Femur (tissue), 1 donor: ENCODE measurements around the gene DHPS.
"Not testable (repeated sequence)": the region's sequence is repeated elsewhere in the genome, so short reads cannot be mapped to it uniquely, and the experiment has no call there.

Source experiments
- DNase-seq: peaks from one replicate; pipeline ENCODE4 v3.0.0-alpha.2; 2017

DHPS gene

DNA sequence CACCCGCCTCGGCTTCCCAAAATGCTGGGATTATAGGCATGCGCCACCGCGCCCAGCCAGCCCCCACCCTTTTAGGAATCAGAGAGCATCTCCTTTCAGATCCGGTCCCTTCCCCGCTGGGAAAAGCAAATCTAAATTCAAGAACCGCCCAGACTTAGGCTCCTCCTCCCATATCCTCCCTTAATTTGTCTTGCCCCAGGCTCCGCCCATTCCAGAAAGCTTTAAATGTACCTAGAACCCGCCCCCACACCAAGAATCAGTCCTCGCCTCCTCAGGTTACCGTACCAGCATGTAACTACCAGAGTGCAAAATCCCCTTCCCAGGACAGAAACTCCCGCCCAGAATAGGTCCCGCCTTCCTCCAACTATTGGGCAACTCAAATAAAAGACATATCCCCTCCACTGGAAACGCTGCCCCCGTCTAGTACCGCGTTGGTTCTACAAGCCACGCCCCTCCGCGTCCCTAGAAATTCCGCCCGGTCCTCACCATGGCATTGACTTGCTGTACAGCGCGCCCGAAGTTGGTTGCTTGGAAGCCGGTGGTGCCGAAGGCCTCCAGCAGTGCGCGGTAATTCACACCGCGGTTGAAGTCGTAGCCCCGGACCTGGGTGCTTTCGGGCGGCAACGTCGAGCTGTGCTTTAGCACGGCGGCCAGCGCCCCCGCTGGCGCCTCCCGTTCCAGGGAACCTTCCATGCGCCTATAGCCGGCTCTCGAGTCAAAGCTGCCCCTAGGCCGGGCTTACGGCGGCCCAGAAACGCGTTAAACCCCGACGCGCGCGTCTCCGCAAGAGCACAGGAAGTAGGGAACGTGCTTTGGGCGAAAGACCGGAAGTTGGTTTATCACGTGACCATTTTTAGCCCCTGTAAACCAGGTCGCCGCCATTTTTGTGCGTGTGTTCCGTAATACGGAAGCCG, at the start of gene DHPS:
Gene DHPS (minus strand): TSS at position 807 of the 914 bp plus-strand sequence. CDS start 114 bp downstream, at position 693.
- peak; percentile 96 for DNase-seq

DNA sequence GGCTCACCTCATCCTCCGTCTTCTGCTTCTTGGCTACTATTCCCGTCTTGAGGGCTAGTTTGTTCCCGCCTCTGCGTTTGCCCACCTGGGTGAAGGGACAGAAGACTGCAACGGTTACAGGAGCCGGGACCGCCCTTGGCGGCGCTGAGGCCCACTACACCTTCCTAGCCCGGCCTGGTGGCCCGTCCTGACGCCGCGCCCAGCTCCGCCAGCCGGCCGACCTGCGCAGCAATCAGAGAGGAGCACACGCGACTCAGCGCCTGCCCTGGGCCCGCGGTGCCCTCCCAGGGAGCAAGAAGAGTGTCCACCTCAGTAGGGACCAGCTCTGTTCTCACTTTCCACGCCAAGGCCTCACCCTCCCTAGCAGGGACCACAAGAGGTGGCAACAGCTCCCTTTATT, 49.7 kb upstream of the DHPS start:
- DNase-seq = no peak

DNA sequence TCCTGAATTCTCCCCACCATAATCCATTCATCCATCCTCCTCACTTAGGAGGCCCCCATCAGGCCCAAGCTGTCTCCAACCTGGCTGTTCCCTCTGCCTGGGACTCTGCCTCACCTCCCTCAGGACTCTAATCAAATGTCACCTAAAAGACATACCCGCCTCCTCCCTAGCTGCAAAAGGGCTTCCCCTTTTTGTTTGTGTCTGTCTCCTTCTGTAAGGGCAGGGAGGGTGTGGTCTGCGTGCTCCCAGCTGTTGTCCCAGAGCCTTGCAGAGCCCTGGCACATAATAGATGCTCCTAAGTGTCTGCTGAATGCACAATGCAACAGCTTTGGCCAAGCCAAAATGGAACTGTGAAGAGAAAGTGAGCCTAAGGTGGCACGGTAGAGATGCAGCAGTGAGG, 48.4 kb upstream of the DHPS start:
- DNase-seq = no peak

DNA sequence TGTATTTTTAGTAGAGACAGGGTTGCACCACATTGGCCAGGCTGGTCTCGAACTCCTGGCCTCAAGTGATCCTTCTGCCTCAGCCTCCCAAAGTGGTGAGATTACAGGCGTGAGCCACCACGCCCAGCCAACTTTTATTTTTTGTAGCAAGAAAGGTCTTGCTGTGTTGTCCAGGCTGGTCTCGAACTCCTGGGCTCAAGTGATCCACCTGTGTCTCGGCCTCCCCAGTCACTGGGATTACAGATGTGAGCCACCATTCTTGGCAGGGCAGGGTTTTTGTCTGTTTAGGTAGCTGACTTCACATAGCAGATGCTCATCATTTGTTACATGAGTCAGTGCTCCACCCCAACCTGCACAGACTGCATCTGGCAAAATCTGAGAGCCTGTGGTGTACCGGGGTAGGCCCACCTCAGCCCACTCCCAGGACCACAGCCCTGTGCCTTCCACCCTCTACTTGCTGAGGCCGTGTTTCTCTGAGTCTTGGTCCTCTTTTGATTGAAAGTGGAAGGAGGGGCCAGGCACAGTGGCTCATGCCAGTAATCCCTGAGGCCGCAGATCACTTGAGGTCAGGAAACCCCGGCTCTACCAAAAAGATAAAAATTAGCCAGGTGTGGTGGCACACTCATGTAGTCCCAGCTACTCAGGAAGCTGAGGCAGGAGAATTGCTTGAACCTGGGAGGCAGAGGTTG, 46.2 kb upstream of the DHPS start:
- no peak for DNase-seq

DNA sequence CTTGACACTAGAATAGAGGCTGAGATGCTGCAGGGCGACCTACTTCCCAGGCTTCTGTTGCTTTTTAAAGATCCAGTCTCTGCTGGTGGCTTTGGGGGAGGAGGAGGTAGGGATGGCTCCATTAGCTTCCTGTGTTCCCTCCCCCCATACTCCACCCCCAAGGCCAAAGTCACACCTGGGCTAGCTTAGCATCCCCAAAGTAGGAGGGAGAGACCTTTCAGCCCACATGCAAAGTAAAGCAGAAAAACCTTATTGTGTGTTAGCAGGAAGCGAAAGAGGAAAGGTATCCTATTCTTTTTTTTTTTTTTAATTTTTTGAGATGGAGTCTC, 45.3 kb upstream of the DHPS start:
- no peak for DNase-seq

DNA sequence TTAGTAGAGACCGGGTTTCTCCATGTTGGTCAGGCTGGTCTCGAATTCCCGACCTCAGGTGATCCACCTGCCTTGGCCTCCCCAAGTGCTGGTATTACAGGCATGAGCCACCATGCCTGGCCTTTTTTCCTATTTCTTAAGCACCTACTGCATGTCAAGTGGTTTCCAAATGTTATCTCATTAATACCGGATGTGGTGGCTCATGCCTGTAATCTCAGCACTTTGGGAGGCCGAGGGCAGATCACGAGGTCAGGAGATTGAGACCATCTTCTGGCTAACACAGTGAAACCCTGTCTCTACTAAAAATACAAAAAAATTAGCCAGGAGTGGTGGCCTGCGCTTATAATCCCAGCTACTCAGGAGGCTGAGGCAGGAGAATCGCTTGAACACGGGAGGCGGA, 43.9 kb upstream of the DHPS start:
- not testable (repeated sequence) for DNase-seq

DNA sequence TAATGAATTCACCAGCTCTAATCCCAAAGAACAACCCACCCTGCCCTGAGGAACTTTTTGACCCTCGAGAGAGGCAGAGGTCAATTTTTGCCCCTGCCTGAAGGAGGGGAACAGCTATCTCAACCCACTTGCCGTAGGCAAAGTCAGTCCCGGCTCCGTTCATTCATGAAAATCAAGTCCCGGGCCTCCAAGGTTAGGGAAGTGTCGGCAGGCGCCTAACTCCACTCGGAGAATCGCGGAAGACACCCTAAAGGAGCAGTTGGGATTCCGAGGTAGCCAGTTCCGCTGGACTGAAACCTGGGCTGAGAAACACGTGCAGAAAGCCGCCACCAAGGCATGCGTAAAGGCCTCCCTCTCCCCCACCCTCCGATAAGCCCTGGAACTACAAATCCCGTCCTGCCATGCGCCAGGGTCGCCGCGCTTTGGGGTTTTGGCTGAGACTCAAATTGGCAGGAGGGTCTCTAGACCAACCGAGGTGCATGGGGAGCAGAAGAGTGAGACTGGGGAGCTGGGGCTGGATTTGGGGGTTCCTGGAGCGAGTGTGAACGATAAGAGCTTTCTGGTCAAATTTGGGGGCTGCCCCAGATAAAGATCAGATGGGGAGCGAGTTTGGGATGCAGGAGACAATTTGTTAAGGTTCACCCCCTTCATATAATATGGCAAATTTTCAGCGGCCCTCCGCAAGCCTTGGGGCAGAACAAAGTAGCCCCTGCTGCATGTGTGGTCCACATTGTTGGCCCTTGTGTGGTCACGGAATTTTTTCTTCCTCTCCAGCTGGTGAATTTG, 42.2 kb upstream of the DHPS start, which contains the start of gene TNPO2:
Gene TNPO2 (minus strand): TSS at position 292 of the 786 bp plus-strand sequence. CDS start 2,955 bp downstream, outside the sequence.
- DNase-seq = peak; percentile 77

DNA sequence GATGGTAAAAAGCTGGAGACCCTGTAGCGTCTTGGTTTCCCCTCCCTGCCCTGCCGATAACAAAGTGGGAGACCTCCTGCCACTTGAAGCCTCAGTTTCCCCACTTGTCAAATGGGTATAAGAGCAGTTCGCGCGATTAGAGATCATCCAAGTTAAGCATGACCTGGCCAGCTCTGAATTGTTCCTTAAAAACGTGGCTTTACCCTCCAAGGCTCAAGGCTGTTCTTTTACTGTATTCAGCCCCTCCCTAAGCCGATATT, 41.6 kb upstream of the DHPS start:
- no peak for DNase-seq

DNA sequence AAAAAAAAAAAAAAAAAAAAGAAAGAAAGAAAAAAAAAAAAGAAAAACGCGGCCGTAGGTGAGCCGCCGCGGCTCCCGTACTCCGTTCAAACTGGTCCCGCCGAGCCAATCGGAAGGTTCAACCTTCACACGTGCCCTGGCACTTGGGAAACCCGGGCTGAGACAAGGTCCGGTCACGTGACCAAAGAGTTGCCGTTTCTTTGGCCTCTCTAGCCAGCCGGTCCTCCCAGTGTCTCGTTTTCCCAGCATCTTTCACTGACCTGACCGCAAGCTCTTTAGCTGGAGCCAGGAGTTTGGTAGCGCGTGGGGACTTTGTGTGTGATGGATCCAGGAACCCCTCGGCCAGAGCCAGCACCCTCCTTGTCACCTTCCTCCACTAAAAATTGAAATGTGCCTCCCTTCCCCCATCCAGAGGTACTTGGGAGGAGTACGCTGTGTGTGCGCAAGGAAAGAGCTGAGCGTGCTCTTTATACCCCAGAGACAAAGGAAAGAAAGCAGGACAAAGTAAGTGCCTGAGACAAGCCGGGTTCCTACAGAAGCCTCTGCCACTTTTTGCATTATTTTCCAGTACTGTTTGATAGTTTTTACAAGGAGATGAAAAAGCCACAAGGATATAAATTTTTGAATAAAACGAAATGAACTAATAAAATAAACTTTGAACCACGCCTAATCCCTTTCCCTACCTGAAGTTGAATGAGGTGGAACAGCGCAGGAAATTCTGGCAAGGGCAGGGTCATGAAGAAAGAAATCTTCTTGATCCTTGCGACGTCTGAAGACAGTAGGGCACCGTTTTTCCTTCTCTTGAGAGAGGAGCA, 41.1 kb upstream of the DHPS start:
- peak; percentile 98 for DNase-seq

DNA sequence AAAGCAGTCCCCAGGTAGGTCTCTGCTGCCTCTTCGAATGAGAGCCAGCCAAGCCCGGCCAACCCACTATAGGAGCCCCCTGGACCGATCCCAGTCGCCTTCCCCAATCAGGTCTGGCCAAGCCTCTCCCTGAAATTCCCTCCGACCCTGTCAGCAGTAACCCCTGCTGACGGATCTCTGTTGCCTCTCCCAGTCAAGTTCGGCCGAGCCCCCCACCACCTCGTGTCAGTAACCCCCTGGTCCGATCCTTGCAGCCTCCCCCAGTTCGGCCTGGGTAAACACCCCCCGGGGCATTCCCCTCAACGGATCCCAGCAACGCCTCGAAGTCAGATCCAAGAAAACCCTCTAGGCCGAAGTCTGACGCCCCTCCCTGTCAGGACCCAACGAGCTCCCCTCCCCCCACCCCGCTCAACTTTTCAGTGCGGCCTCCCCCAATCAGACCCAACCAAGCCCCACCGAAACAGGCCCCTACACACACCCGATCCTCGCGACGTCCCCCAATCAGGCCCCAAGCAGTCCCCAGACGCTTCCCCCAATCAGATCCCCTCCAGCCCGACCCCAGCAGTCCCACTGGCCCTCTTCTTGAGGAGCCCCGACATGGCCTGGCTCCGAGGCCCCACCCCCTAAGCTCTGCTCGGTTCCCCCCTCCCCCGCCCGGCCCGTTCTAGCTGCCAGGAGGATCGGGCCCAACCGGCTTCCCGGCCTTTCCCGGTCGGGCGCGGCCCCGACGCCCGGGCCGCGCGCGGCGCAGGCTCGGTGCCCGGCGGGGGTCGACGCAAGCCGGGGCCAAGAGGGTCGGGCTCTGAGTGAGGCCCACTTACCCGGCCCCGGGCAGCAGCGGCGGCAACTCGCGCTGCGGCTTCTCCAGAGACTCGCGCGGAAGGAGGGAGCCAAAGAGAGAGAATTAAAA, 40.2 kb upstream of the DHPS start:
- peak; percentile 87 for DNase-seq

DNA sequence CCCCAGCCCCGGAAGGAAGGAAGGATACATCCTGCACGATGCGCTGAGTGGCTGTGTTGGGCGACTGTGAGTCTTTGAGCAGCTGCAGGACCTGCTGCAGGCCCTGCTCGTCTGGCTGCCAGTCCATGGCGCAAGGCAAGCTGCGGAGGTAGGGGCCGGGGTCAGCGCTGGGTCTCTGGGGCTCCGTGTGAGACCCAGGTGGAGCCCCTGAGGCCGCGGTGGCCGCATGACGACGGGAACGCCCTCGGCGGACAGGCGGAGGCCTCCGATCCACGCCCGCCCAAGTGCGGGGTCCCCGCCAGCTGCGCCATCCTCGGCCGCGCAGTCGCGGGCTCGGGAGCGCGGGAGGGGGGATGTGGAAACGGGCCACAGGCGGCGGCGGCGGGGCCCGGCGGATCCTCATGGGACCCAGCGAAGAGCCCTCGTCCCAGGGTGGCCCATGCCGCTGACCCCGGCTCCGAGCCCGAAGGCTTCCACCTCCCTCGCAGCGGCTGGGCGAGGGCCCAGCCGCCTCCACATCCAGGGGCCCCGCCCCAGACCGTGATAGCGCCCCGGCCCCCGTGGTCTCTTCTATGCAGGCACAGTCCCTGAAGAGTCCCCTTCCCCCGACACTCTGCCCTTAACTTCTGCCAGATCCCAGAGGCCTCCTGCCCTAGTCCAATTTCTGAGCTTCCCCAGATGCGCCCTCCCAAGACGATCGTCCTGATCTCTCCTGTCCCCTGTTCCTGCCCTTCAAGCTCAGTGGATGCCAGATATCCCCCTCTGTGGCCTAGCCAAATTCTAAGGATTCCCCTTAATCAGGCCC, 39.4 kb upstream of the DHPS start:
- peak; percentile 39 for DNase-seq

DNA sequence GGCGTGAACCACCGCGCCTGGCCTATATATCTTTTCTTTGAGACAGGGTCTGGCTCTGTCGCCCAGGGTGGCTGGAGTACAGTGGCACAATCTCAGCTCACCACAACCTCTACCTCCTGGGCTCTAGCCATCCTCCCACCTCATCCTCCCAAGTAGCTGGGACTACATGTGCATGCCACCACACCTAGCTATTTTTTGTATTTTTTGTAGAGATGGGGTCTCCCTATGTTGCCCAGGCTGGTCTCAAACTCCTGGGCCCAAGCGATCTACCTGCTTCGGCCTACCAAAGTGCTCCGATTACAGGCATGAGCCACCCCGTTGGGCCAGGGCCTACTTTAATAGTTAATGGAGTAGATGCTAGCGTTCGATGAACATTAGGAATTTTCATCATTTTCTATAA, 38.6 kb upstream of the DHPS start:
- no peak for DNase-seq

DNA sequence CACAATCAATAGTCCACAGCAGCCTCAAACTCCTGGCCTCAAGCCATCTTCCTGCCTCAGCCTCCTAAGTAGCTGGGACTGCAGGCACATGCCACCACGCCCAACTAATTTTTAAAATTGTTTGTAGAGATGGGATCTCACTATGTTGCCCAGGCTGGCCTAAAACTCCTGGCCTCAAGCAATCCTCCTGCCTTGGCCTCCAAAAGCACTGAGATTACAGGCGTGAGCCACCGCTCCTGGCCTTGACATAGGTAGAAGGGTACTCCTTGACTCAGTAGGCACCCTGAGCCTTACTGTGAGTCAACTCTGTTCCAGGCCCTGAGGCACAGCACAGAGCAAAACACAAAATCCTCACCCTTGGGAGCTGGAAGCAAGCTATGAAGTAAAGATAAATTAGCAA, 34.2 kb upstream of the DHPS start:
- DNase-seq = no peak

DNA sequence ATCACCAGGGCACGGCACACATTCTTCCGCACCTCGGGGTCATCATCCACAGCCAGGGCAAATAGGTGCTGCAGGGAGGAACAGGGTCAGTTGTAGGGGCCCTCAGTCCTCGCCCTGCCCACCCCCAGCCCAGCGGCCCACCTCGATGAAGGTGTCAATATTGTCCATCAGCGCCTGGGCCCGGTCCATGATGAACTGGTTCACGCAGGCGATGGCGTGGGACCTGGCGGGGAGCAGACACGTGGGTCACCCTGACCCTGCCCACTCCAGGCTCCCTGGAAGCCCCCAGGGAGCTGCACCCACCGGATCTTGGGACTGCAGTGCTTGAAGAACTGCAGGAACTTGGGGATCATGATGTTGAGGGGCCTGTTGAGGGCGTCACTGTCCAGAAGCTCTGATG, 33.4 kb upstream of the DHPS start:
- DNase-seq = no peak

DNA sequence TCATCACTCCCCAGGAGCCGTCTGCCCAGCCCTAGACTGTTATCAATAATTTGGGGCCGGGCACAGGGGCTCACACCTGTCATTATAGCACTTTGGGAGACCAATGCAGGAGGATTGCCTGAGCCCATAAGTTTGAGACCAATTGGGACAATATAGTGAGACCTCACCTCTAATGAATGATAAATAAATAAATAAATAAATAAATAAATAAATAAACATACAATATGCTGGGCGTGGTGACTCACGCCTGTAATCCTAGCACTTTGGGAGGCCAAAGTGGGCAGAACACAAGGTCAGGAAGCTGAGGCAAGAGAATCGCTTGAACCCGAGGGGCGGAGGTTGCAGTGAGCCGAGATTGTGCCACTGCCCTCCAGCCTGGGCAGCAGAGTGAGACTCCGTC, 31.6 kb upstream of the DHPS start:
- not testable (repeated sequence) for DNase-seq

DNA sequence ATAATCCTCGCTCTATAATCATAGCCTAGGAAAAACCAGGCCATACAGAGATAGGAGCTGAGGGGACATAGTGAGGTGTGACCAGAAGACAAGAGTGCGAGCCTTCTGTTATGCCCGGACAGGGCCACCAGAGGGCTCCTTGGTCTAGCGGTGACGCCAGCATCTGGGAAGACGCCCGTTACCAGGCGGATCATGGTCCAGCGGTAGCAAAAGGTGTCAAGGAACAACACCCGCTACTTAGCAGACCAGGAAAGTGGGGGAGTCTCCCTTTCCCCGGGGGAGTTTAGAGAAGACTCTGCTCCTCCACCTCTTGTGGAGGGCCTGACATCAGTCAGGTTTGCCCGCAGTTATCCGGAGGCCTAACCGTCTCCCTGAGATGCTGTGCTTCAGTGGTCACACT, 30.4 kb upstream of the DHPS start:
- DNase-seq = not testable (repeated sequence)

DNA sequence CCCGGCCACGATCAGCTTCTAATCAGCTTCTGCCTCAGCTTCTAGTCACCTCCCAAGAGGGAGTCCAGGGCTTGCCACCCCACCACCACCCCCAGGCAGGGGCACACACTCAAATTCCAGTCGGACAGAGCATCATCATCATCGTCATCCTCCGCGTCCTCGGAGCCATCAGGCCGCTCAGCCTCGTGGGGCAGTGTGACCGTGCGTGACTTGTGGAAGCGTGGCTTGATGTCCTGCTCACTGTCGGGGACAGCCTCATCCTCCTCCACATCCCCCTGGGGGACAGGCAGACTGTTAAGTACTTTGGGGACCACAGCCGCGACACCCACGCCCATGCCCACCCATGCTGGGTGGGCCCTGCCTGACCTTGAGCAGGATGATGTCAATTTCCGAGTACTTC, 29.5 kb upstream of the DHPS start:
- DNase-seq = no peak

DNA sequence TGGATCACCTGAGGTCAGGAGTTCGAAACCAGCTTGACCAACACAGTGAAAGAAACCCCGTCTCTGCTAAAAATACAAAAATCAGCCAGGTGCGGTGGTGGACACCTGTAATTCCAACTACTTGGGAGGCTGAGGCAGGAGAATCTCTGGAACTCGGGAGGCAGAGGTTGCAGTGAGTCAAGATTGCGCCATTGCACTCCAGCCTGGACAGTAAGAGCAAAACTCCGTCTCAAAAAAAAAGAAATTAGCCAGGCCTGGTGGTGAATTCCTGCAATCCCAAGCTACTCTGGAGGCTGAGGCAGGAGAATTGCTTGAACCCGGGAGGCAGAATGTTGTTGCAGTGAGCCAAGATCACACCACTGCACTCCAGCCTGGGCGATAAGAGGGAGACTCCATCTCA, 27.0 kb upstream of the DHPS start:
- no peak for DNase-seq

DNA sequence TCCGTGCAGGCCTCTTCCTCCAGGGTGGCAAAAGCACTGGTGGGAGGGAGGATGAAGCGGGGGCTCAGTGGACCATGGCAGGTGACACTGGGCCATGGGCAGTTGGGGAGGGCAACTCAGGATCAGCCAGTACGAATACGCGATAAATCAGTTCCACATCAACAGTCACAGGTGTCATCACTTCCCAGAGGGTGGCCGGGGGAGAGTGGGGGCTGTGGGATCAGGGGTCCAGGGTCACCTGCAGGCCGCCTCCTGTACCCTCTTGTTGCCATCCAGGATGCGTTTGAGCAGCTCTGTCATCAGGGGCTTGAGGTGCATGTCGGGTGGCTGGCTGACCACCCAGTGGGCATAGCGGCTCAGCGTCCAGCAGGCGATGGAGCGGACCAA, 24.6 kb upstream of the DHPS start:
- DNase-seq = no peak

DNA sequence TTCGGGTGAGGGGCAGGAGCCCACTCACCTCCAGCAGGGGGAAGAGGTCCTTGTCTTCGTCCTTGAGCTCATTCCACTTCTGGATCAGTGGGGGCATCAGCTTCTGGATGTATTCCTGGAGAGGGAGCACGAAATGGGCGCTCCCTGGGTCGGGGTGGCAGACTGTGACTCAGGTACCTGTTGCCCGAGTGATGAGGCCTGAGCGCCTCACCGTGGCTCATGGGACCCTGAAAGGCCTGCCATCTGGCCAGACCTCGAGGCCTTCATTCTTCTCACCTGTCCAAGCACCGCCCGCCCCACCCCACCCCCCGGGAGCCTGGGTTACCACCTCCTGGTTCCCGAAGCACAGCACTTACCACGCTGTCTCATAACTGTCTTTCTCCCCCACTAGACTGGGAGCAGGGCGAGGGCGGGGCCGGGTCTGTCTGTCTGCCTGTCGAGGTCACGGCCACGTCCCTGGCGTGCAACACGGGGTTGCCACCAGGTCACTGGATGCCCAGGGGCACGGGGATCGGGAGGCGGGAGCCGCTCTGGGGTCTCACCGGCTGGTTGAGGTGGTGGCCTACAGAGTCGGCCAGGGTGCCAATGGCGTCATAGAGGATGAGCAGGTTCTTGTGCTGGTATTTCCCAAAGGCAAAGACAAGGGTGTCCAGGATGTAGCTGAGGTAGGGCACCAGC, 24.1 kb upstream of the DHPS start:
- DNase-seq = no peak
